Spleen (tissue), 7 donors: Measurements from ENCODE around the gene ST3GAL4.

Experiments used
- POLR2AphosphoS5 ChIP-seq, 3 donors: sonication (generic); formaldehyde crosslinking; IDR thresholded peaks; one replicate each; pipeline ENCODE4 v1.5.1; 2017; ENCODE audit warnings: antibody characterized with exemption in 3 of 3
- TF ChIP-seq, protein P1 (sequence below), 11 experiments: fragments of 200-600 bp in 7 of 11; fragments of 450-650 bp in 4 of 11; sonication (generic) in 4 of 11; IDR thresholded peaks in 8 of 11; conservative IDR thresholded peaks in 3 of 11; 1 replicate in 7 of 11; 2 replicates in 4 of 11; pipeline versions ENCODE4 v1.4.0 to v1.8.0; 2016 to 2021; ENCODE audit warnings: antibody characterized with exemption in 11 of 11, inconsistent platforms in 4 of 11, mild to moderate bottlenecking in 1 of 11
- donor health status: DM: no; HTN: no; CAD: no; lungs with moderate emphysema.
- donor health status: DM: no; HTN: no; CAD: no.
- donor health status: DM: no; HTN: no; CAD: no.

DNA sequence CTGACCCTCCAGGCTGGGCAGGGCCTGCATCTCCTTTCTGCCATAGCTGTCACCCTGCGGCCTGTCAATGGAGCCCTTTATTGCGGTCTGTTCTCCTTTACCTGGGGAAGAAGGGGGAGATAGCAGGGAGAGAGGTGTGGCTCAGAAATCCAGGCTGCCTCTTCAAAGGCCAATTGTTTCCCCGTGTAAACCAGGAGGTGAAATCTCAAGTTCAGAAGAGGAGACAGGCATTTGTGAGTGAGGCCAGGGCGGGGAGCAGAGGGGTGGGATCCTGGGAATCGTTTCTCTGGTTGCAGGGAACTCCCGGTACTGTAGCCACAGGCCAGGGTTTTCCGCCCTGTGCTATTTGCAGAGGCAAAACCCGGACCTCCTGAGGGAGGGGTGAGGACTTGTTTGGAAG, 42.5 kb upstream of the ST3GAL4 start:
- TF ChIP-seq, protein P1, sequence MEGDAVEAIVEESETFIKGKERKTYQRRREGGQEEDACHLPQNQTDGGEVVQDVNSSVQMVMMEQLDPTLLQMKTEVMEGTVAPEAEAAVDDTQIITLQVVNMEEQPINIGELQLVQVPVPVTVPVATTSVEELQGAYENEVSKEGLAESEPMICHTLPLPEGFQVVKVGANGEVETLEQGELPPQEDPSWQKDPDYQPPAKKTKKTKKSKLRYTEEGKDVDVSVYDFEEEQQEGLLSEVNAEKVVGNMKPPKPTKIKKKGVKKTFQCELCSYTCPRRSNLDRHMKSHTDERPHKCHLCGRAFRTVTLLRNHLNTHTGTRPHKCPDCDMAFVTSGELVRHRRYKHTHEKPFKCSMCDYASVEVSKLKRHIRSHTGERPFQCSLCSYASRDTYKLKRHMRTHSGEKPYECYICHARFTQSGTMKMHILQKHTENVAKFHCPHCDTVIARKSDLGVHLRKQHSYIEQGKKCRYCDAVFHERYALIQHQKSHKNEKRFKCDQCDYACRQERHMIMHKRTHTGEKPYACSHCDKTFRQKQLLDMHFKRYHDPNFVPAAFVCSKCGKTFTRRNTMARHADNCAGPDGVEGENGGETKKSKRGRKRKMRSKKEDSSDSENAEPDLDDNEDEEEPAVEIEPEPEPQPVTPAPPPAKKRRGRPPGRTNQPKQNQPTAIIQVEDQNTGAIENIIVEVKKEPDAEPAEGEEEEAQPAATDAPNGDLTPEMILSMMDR (IDR thresholded peaks at IDR 0.05 in 8 of 11, conservative IDR thresholded peaks at IDR 0.05 in 3 of 11) = no peak
- no peak for TF ChIP-seq POLR2AphosphoS5 (IDR thresholded peaks at IDR 0.05)
